Activated CD8-positive, alpha-beta T cell treated with anti-CD3 and anti-CD28 coated beads for 36 hours (primary cell): Measurements from ENCODE around the gene GPBP1L1. TPM values are rescaled to one million over a fixed set of nuclear protein-coding genes. Genes with fewer than 3 reads are reported as not detected.

ENCODE experiments used
- ATAC-seq: fragments of 200-7000 bp; cut with Tn5 transposase; one replicate; pipeline ENCODE4 v1.10.0; 2021; ENCODE audit warnings: mild to moderate bottlenecking, moderate library complexity
- CTCF ChIA-PET: fragments of 350-600 bp; sonication (Branson Sonifier 250); formaldehyde crosslinking; loops from one replicate; lab custom pipeline; 2021; ENCODE audit warnings: antibody characterized with exemption; lab: Charles Lee
- POLR2A ChIA-PET: fragments of 350-600 bp; sonication (Branson Sonifier 250); formaldehyde crosslinking; loops from one replicate; lab custom pipeline; 2021; ENCODE audit warnings: antibody characterized with exemption; lab: Charles Lee
- DNase-seq: peaks from one replicate; pipeline ENCODE4 v3.0.0-alpha.2; 2020
- H3K27ac Mint-ChIP-seq: one replicate; pipeline ENCODE4 v1.8.0; 2021; ENCODE audit warnings: mild to moderate bottlenecking, mixed read lengths
- H3K27me3 Mint-ChIP-seq: one replicate; pipeline ENCODE4 v1.8.0; 2021; ENCODE audit warnings: mixed read lengths
- H3K36me3 Mint-ChIP-seq: one replicate; pipeline ENCODE4 v1.8.0; 2021; ENCODE audit warnings: low read depth, mixed read lengths
- H3K4me1 Mint-ChIP-seq: one replicate; pipeline ENCODE4 v1.8.0; 2021; ENCODE audit warnings: low read depth, mixed read lengths
- H3K4me3 Mint-ChIP-seq: one replicate; pipeline ENCODE4 v1.8.0; 2021; ENCODE audit warnings: mild to moderate bottlenecking, moderate library complexity, mixed read lengths
- H3K9me3 Mint-ChIP-seq: one replicate; pipeline ENCODE4 v1.8.0; 2021; ENCODE audit warnings: mixed read lengths
- intact Hi-C: fragments of 100-400 bp; cut with micrococcal nuclease; formaldehyde crosslinking; loops from one replicate; pipeline ENCODE4 v1.10.0; 2022
- total RNA-seq, 2 experiments: library from RNA; stranded (reverse); gene quantifications; one replicate each; pipeline ENCODE4 v1.2.3, GENCODE V29; 2021
- TF ChIP-seq, protein P1 (sequence below): fragments of 200-600 bp; IDR thresholded peaks from one replicate; pipeline ENCODE4 v1.8.0; 2022; ENCODE audit warnings: antibody characterized with exemption, mild to moderate bottlenecking

GPBP1L1 gene
- total RNA-seq, 2 experiments from 2014 or later = 95.7 to 105 TPM

DNA sequence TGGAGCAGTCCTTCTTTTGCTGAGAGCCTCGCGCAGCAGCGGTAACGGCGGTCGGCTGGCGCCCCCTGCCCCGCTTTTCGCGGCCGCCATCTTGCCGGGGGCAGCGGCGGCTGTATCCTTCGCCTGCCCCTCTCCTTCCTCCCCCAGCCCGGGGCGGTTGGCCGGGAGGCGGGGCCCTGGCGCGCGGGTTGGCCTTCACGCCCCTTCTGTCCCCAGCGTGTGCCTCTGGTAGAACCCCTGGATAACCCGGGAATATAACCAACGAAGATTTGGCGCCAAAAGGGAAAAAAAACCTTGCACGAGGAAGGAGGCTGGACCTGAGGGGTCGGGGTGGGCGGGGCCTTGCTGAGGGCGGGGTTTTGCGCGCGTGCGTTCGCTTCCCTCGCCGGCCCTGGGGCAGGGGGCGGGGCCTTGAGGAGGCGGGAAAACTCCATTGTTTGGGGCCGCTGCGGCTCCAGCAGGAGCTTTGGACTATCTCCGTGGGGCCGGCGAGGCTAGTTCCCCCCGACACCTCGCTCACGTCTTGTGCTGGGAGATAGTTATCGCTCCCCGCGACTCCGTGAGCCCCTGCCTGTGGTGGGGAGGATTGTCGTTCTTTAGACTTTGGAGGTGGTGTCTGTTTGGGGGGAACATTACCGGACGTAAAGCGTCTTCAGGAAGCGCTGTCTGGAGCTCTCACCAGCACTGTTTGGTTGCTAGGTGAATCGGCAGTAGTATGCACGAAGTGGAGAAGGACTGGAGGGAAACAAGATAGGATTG lies 101.8 kb downstream of the GPBP1L1 start:
- POLR2A ChIA-PET = interaction anchor here (0.6 to 6.2 kb wide), 23 partner anchors 9 to 257 kb away, joined by 3 to 53 read pairs (median 8); partner anchors contain the start of genes AKR1A1, GPBP1L1, MMACHC and MUTYH
- Mint-ChIP-seq H3K36me3 (peaks cover 17% of the 10 kb centered on the region), H3K27me3 (no peaks in the 10 kb centered on the region), H3K27ac (peak overlapping the region; percentile 99), H3K9me3 (no peaks in the 10 kb centered on the region), H3K4me1 (peaks cover 28% of the 10 kb centered on the region), H3K4me3 (peak overlapping the region; percentile 96)
- DNase-seq (peak; percentile 92), ATAC-seq (peak; percentile 56)
- TF ChIP-seq, protein P1, sequence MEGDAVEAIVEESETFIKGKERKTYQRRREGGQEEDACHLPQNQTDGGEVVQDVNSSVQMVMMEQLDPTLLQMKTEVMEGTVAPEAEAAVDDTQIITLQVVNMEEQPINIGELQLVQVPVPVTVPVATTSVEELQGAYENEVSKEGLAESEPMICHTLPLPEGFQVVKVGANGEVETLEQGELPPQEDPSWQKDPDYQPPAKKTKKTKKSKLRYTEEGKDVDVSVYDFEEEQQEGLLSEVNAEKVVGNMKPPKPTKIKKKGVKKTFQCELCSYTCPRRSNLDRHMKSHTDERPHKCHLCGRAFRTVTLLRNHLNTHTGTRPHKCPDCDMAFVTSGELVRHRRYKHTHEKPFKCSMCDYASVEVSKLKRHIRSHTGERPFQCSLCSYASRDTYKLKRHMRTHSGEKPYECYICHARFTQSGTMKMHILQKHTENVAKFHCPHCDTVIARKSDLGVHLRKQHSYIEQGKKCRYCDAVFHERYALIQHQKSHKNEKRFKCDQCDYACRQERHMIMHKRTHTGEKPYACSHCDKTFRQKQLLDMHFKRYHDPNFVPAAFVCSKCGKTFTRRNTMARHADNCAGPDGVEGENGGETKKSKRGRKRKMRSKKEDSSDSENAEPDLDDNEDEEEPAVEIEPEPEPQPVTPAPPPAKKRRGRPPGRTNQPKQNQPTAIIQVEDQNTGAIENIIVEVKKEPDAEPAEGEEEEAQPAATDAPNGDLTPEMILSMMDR = no peak
- intact Hi-C loops = loop anchor here (5.0 to 10.0 kb wide), 3 partner anchors 62 to 240 kb away; partner anchors contain the start of genes GPBP1L1, MUTYH, PRDX1 and TMEM69
- CTCF ChIA-PET = interaction anchor here (1.1 to 8.4 kb wide), 5 partner anchors 15 to 244 kb away, joined by 3 to 68 read pairs (median 4); partner anchors contain the start of genes CCDC163, MMACHC and MUTYH

DNA sequence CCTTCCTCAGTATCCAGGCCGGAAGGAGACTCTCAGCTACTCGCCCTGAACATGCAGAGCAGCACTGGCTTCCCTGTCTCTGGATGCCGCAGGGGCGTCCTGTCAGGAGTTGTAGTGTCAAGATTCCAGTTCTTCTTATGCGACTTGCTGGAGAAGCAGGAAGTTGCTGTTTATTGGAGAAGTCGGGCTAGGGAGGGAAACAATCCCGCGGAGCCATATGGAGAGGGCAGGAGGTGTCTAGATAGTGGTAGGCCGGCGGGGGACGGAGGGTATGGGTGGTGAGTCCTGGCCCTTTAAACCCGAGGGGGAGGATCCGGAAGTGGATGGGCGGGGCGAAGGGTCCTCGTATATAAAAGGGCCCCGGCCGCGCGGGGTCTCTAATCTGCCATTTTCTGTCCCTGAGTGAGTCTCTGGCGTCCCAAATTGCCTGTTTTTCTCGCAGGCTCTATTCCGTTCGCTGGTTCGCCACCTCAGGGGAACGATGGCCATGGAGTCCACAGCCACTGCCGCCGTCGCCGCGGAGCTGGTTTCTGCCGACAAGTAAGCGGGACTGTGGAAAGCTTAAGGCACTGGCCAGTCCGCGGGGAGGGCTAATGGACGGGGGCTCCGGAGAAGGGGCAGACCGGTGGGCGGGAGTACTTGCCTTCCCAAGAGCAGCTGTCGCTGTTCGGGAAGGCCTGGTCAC lies 102.5 kb downstream of the GPBP1L1 start, which contains the start of gene NASP:
Gene NASP (plus strand): TSS at position 376 of the 685 bp plus-strand sequence. CDS start 106 bp downstream, at position 482.
- Mint-ChIP-seq H3K4me1 (peaks cover 22% of the 10 kb centered on the region), H3K4me3 (peak within 1 kb of the TSS; percentile 96), H3K27ac (peak within 1 kb of the TSS; percentile 99), H3K36me3 (peaks cover 17% of the 10 kb centered on the region), H3K9me3 (no peaks in the 10 kb centered on the region), H3K27me3 (no peaks in the 10 kb centered on the region)
- TF ChIP-seq, protein P1 = no peak
- intact Hi-C loops = loop anchor here (5.0 to 10.0 kb wide), 3 partner anchors 62 to 239 kb away; partner anchors contain the start of genes GPBP1L1, MUTYH, PRDX1 and TMEM69
- ChIA-PET CTCF (interaction anchor here (1.8 to 8.4 kb wide), 3 partner anchors 14 to 243 kb away, joined by 5 to 68 read pairs (median 11); partner anchors contain the start of gene MUTYH), POLR2A (interaction anchor here (0.7 to 6.2 kb wide), 25 partner anchors 9 to 952 kb away, joined by 3 to 53 read pairs (median 6); partner anchors contain the start of genes AKR1A1, GPBP1L1, MMACHC and MUTYH)
- DNase-seq = peak; percentile 93
- peak; percentile 65 for ATAC-seq

DNA sequence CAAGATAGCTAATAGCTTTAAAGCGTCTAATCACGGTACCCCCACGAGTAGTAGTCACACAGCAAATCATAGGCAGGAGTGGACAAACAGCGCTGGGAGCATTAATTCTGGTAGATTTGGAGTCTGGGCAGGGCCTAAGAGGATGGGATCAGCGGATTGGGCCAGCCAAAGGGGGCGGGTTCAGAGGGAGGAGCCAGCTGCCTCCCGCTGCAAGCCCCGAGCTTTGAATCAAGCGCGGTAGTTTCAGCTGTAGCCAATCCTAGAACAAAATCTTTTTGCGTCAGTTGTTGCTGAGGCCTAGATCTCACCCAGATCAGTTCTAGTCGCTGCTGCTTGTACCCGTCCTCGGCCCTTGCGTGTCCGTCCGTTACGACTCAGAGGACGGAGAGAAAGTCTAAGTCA lies 103.1 kb downstream of the GPBP1L1 start:
- ChIA-PET CTCF (interaction anchor here (1.2 to 8.4 kb wide), 3 partner anchors 14 to 91 kb away, joined by 3 to 68 read pairs (median 11); no protein-coding TSS in a partner anchor), POLR2A (interaction anchor here (0.8 to 6.2 kb wide), 19 partner anchors 10 to 951 kb away, joined by 3 to 53 read pairs (median 10); partner anchors contain the start of genes AKR1A1, GPBP1L1, MMACHC and MUTYH)
- peaks cover 17% of the 10 kb centered on the region for H3K36me3 Mint-ChIP-seq
- TF ChIP-seq, protein P1 = no peak
- no peaks in the 10 kb centered on the region for H3K27me3 Mint-ChIP-seq
- H3K4me1 Mint-ChIP-seq = peaks cover 20% of the 10 kb centered on the region
- H3K27ac Mint-ChIP-seq = peak overlapping the region; percentile 99
- intact Hi-C loops = loop anchor here (5.0 to 10.0 kb wide), 3 partner anchors 61 to 238 kb away; partner anchors contain the start of genes GPBP1L1, MUTYH, PRDX1 and TMEM69
- peak overlapping the region; percentile 96 for H3K4me3 Mint-ChIP-seq
- DNase-seq (peak; percentile 96), ATAC-seq (peak; percentile 83)
- no peaks in the 10 kb centered on the region for H3K9me3 Mint-ChIP-seq

Other genes with a start within 250 kb of the GPBP1L1 start
- gene TESK2, start 195.4 kb downstream of the GPBP1L1 start, total RNA-seq = 1 to 10 TPM; 2.9 to 3.7 TPM
- gene CCDC163, start 186.5 kb downstream of the GPBP1L1 start, total RNA-seq = 1 to 10 TPM; 5.6 to 7.1 TPM
- 1 to 10 TPM; 8.4 to 10.0 TPM for gene MMACHC, start 186.2 kb downstream of the GPBP1L1 start, total RNA-seq
- 100 to 1,000 TPM; 547 to 553 TPM for gene PRDX1, start 164.6 kb downstream of the GPBP1L1 start, total RNA-seq
- gene AKR1A1, start 135.7 kb downstream of the GPBP1L1 start, total RNA-seq = 100 to 1,000 TPM; 184 to 186 TPM
- 100 to 1,000 TPM; 227 to 246 TPM for gene NASP, start 102.5 kb downstream of the GPBP1L1 start, total RNA-seq
- gene CCDC17, start 62.5 kb downstream of the GPBP1L1 start, total RNA-seq = 1 to 10 TPM; 1.7 to 1.9 TPM
- gene TMEM69, start 1.6 kb upstream of the GPBP1L1 start, total RNA-seq = 10 to 100 TPM; 30.9 to 35.7 TPM
- 10 to 100 TPM; 14.7 to 16.7 TPM for gene IPP, start 64.1 kb upstream of the GPBP1L1 start, total RNA-seq
- 10 to 100 TPM; 18.2 to 19.5 TPM for gene MAST2, start 117.1 kb upstream of the GPBP1L1 start, total RNA-seq